IPS-18a (cell line): ENCODE measurements around the gene TMCC1.
"Not testable (repeated sequence)": the region's sequence is repeated elsewhere in the genome, so short reads cannot be mapped to it uniquely, and the experiment has no call there.

Source experiments
- H3K27ac ChIP-seq: one replicate; pipeline ENCODE4 v1.5.1; 2013; ENCODE audit warnings: low read length
- H3K27me3 ChIP-seq: one replicate; pipeline ENCODE4 v1.6.1; 2013; ENCODE audit warnings: mild to moderate bottlenecking, low read length; ENCODE audit not compliant: control insufficient read depth, insufficient read depth
- H3K36me3 ChIP-seq: one replicate; pipeline ENCODE4 v1.6.1; 2013; ENCODE audit warnings: low read depth, low read length; ENCODE audit not compliant: control insufficient read depth
- H3K4me1 ChIP-seq: one replicate; pipeline ENCODE4 v1.6.1; 2013; ENCODE audit warnings: low read depth, low read length; ENCODE audit not compliant: control insufficient read depth
- H3K4me3 ChIP-seq: one replicate; pipeline ENCODE4 v1.5.1; 2013; ENCODE audit warnings: low read length
- H3K9ac ChIP-seq: one replicate; pipeline ENCODE4 v1.6.1; 2013; ENCODE audit warnings: mild to moderate bottlenecking, low read length, moderate library complexity
- H3K9me3 ChIP-seq: one replicate; pipeline ENCODE4 v1.6.1; 2013; ENCODE audit warnings: low read depth, low read length; ENCODE audit not compliant: control insufficient read depth

TMCC1 gene

DNA sequence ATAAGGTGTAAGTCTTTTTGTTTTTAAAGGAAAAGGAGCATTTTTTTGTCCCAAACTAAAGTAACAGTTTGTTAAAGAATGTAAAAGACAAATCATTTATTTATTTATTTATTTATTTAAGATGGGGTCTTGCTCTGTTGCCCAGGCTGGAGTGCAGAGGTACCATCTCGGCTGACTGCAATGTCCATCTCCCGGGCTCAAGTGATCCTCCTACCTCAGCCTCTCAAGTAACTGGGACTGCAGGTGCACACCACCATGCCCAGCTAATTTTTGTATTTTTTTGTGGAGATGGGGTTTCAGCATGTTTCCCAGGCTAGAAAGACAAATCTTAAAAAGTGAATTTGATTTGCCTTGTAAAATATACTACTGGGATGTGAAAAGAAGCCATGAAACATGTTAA lies 200.8 kb downstream of the TMCC1 start:
- H3K4me1 ChIP-seq: peaks cover 30% of the 10 kb centered on the region
- H3K4me3 ChIP-seq: no peak overlapping the region
- no peak overlapping the region for H3K9ac ChIP-seq
- peaks cover 18% of the 10 kb centered on the region for H3K9me3 ChIP-seq
- H3K27me3 ChIP-seq: no peaks in the 10 kb centered on the region
- no peaks in the 10 kb centered on the region for H3K36me3 ChIP-seq
- no peak overlapping the region for H3K27ac ChIP-seq

- Histone ChIP-seq H3K4me3 (no peak overlapping the region), H3K27ac (peak overlapping the region; percentile 36), H3K4me1 (peaks cover 45% of the 10 kb centered on the region), H3K9me3 (peaks cover 5% of the 10 kb centered on the region), H3K36me3 (no peaks in the 10 kb centered on the region), H3K27me3 (no peaks in the 10 kb centered on the region), H3K9ac (no peak overlapping the region)
Observed at GRCh38 chr3:129690963-129691362, 202.5 kb downstream of the TMCC1 start.

DNA sequence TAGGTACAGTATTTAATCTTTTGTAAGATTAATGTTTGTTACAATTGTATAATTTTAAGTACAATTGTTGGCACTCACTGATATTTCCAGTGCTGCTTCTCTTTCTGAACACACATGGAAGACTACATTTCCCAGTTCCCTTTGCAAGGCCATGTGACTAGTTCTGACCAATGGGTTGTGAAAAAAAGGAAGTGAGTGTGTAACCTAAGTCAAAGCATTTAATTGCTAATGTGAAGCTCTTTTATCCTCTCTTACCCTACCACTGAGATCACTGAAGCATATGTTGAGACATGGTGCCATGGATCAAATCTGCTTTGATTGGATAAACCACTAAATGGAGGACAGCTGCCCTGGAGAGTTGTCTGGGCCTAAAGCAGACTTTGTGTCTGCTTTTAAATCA lies 203.1 kb downstream of the TMCC1 start:
- H3K9me3 ChIP-seq: no peaks in the 10 kb centered on the region
- H3K4me3 ChIP-seq: no peak overlapping the region
- no peaks in the 10 kb centered on the region for H3K27me3 ChIP-seq
- H3K36me3 ChIP-seq: no peaks in the 10 kb centered on the region
- peaks cover 45% of the 10 kb centered on the region for H3K4me1 ChIP-seq
- H3K27ac ChIP-seq: no peak overlapping the region
- no peak overlapping the region for H3K9ac ChIP-seq

- peaks cover 54% of the 10 kb centered on the region for H3K4me1 ChIP-seq
- H3K36me3 ChIP-seq: no peaks in the 10 kb centered on the region
- peak overlapping the region; percentile 53 for H3K4me3 ChIP-seq
- H3K27me3 ChIP-seq: no peaks in the 10 kb centered on the region
- no peaks in the 10 kb centered on the region for H3K9me3 ChIP-seq
- H3K27ac ChIP-seq: peak overlapping the region; percentile 21
- H3K9ac ChIP-seq: peak overlapping the region; percentile 21
Observed at GRCh38 chr3:129689036-129689435, 204.5 kb downstream of the TMCC1 start.

DNA sequence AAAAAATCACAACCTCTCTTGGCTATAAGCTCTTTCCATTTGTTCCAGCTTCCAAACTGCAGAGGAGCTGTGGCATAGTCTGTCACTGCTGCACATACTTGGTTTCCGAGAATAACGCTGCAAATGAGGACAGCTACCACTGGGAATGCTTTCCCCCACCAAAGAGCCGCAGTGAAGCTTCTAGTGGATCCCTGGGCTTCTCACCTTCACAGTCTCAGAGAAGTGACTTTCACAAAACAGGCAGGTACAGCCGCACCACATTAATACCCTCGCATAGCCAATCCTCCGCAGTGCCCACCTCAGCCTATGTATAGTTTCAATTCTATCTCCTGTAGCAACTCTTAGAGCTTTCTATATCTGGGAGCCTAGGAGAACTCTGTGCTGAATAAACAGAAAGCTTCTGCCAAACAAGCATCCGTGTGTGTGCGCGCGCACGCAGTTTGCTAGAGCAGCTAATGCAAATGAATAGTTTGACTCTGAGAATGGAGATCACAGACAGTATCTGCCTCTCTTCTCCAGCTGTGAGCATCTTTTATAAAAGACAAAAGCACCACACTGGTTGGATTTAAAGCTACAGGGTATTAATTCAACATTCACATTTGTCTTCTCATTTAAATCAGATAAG lies 205.1 kb downstream of the TMCC1 start:
- H3K9ac ChIP-seq: peak overlapping the region; percentile 21
- H3K4me3 ChIP-seq: peak overlapping the region; percentile 53
- H3K9me3 ChIP-seq: no peaks in the 10 kb centered on the region
- H3K36me3 ChIP-seq: no peaks in the 10 kb centered on the region
- peaks cover 54% of the 10 kb centered on the region for H3K4me1 ChIP-seq
- peak overlapping the region; percentile 3 for H3K27ac ChIP-seq
- H3K27me3 ChIP-seq: no peaks in the 10 kb centered on the region

DNA sequence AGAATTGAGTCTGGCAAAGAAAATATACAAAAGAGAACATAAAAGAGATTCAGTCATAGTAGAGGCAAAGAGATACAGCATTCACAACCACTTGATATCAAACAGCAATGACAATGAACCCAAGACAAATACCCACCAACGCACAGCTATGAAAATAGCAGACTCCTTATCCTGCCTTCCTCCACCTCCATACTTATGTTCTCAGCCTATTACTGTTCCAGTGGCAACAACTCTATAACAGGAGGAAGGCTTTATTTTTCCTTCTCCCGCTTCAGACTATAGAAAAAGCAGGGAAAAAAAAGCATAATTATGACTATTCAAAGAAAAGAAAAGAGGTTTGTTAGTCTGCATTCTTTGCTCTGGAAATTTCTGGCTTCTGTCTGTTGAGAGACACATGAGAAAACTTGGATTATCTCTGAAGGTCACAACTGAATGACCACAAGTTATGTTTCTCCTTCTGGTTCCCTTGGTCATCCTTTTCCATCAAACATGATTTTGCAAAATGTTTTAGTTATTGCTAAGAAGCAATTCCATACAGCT lies 205.9 kb downstream of the TMCC1 start:
- peaks cover 54% of the 10 kb centered on the region for H3K4me1 ChIP-seq
- H3K4me3 ChIP-seq: peak overlapping the region; percentile 53
- peak overlapping the region; percentile 3 for H3K27ac ChIP-seq
- H3K36me3 ChIP-seq: no peaks in the 10 kb centered on the region
- peak overlapping the region; percentile 21 for H3K9ac ChIP-seq
- H3K27me3 ChIP-seq: no peaks in the 10 kb centered on the region
- no peaks in the 10 kb centered on the region for H3K9me3 ChIP-seq

GRCh38 chr3:129686941-129687340 lies 206.6 kb downstream of the TMCC1 start:
- Histone ChIP-seq H3K27ac (peak overlapping the region; percentile 16), H3K4me3 (peak overlapping the region; percentile 53), H3K9me3 (no peaks in the 10 kb centered on the region), H3K9ac (peak overlapping the region; percentile 21), H3K36me3 (no peaks in the 10 kb centered on the region), H3K27me3 (no peaks in the 10 kb centered on the region), H3K4me1 (peaks cover 54% of the 10 kb centered on the region)

- no peak overlapping the region for H3K4me3 ChIP-seq
- no peak overlapping the region for H3K27ac ChIP-seq
- H3K9me3 ChIP-seq: no peaks in the 10 kb centered on the region
- H3K4me1 ChIP-seq: peaks cover 36% of the 10 kb centered on the region
- H3K36me3 ChIP-seq: no peaks in the 10 kb centered on the region
- no peaks in the 10 kb centered on the region for H3K27me3 ChIP-seq
- H3K9ac ChIP-seq: no peak overlapping the region
Observed at GRCh38 chr3:129684270-129684669, 209.2 kb downstream of the TMCC1 start.

- Histone ChIP-seq H3K9me3 (no peaks in the 10 kb centered on the region), H3K27me3 (no peaks in the 10 kb centered on the region)
Observed at GRCh38 chr3:129683201-129683600, 210.3 kb downstream of the TMCC1 start.

GRCh38 chr3:129676985-129677384 lies 216.5 kb downstream of the TMCC1 start:
- Histone ChIP-seq H3K27me3 (no peaks in the 10 kb centered on the region), H3K36me3 (no peaks in the 10 kb centered on the region), H3K9ac (no peak overlapping the region), H3K4me1 (no peaks in the 10 kb centered on the region), H3K9me3 (no peaks in the 10 kb centered on the region), H3K27ac (no peak overlapping the region), H3K4me3 (no peak overlapping the region)

More at GRCh38 chr3:129683201-129683600, 210.3 kb downstream of the TMCC1 start:
- Histone ChIP-seq H3K4me3 (no peak overlapping the region), H3K9ac (no peak overlapping the region), H3K36me3 (no peaks in the 10 kb centered on the region), H3K27ac (no peak overlapping the region), H3K4me1 (peaks cover 29% of the 10 kb centered on the region)

DNA sequence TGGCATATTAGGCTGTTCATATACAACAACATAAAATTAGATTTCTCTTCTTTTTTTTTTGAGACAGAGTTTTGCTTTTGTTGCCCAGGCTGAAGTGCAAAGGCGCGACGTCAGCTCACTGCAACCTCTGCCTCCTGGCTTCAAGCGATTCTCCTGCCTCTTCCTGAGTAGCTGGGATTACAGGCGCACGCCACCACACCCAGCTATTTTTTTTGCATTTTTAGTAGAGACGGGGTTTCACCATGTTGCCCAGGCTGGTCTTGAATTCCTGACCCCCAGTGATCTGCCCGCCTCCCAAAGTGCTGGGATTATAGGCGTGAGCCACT lies 218.8 kb downstream of the TMCC1 start:
- H3K4me1 ChIP-seq, H3K27ac ChIP-seq, H3K4me3 ChIP-seq, H3K9ac ChIP-seq, H3K27me3 ChIP-seq, H3K9me3 ChIP-seq: not testable (repeated sequence)
- H3K36me3 ChIP-seq: peaks cover 10% of the 10 kb centered on the region
